Mammary epithelial cell (primary cell): ENCODE data around the gene DUSP6.

Experiments
- EZH2 ChIP-seq: IDR thresholded peaks from 2 replicates; pipeline ENCODE4 v1.6.1; 2012; ENCODE audit warnings: low read length, inconsistent platforms, borderline replicate concordance
- TF ChIP-seq, protein P1 (sequence below), 2 donors: IDR thresholded peaks in 1 of 2; conservative IDR thresholded peaks in 1 of 2; 2 replicates each; pipeline ENCODE4 v1.5.1; 2011 to 2012; ENCODE audit warnings: inconsistent platforms in 2 of 2, low read length in 2 of 2, mild to moderate bottlenecking in 2 of 2, control low read depth in 1 of 2, low read depth in 1 of 2; ENCODE audit not compliant: insufficient read depth in 1 of 2; ENCODE audit errors: extremely low read depth in 1 of 2

DNA sequence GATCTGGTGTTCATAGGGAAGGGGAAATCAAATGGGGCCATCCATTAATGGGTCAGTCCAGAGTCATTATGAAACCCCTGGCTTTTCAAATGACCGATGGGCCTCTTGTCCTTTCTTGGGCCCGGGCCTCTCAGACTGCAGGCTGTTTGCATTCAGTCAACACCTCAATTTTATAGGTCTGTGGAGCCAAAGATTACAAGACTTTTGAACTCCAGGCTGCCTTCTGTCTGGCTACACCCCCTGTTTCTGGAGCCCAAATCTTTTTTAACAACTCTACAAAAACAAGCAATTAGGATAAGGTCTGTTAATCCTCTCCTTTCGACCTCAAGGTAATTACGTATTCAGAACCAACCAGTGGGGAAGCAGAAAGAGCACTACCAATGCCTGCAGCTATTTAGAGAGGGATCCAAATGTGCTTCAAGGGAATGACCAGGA is 35.6 kb downstream of the DUSP6 start:
- TF ChIP-seq, protein P1, sequence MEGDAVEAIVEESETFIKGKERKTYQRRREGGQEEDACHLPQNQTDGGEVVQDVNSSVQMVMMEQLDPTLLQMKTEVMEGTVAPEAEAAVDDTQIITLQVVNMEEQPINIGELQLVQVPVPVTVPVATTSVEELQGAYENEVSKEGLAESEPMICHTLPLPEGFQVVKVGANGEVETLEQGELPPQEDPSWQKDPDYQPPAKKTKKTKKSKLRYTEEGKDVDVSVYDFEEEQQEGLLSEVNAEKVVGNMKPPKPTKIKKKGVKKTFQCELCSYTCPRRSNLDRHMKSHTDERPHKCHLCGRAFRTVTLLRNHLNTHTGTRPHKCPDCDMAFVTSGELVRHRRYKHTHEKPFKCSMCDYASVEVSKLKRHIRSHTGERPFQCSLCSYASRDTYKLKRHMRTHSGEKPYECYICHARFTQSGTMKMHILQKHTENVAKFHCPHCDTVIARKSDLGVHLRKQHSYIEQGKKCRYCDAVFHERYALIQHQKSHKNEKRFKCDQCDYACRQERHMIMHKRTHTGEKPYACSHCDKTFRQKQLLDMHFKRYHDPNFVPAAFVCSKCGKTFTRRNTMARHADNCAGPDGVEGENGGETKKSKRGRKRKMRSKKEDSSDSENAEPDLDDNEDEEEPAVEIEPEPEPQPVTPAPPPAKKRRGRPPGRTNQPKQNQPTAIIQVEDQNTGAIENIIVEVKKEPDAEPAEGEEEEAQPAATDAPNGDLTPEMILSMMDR (conservative IDR thresholded peaks at IDR 0.05 in 1 of 2, IDR thresholded peaks at IDR 0.05 in 1 of 2; ENCODE audit: extremely low read depth in 1 of 2, insufficient read depth in 1 of 2, low read depth in 1 of 2, low read length in 2 of 2) = no peak
- no peak for TF ChIP-seq EZH2
